GM19238 (cell line): ENCODE results near the gene RNPEP.
"Not testable (repeated sequence)": the region's sequence is repeated elsewhere in the genome, so short reads cannot be mapped to it uniquely, and the experiment has no call there.

ENCODE experiments used
- DNase-seq: peaks from one replicate; pipeline ENCODE4 v3.0.0; 2011; ENCODE audit warnings: low spot score; ENCODE audit not compliant: insufficient read length

The RNPEP gene

GRCh38 chr1:201955729-201956143 lies 26.7 kb upstream of the RNPEP start:
- no peak for DNase-seq

GRCh38 chr1:201958348-201958747 lies 24.1 kb upstream of the RNPEP start:
- DNase-seq, result no peak

- DNase-seq, result not testable (repeated sequence)
Measured at GRCh38 chr1:201962382-201962781, 20.1 kb upstream of the RNPEP start.

- no peak for DNase-seq
Measured at GRCh38 chr1:201964261-201964660, 18.2 kb upstream of the RNPEP start.

- no peak for DNase-seq
Measured at GRCh38 chr1:201966171-201966570, 16.3 kb upstream of the RNPEP start.

- no peak for DNase-seq
Measured at GRCh38 chr1:201968202-201968925, 14.1 kb upstream of the RNPEP start.

- no peak for DNase-seq
Measured at GRCh38 chr1:201970334-201971159, 11.9 kb upstream of the RNPEP start.

GRCh38 chr1:201982082-201982622 lies 296 bp upstream of the RNPEP start:
- DNase-seq, result peak; percentile 83

GRCh38 chr1:201983380-201983805 lies 945 bp downstream of the RNPEP start:
- no peak for DNase-seq

GRCh38 chr1:201984446-201984845 lies 2.0 kb downstream of the RNPEP start:
- no peak for DNase-seq

GRCh38 chr1:201985355-201985754 lies 2.9 kb downstream of the RNPEP start:
- no peak for DNase-seq

- no peak for DNase-seq
Measured at GRCh38 chr1:201988601-201989000, 6.2 kb downstream of the RNPEP start.

- DNase-seq, result no peak
Measured at GRCh38 chr1:201989354-201990128, 7.1 kb downstream of the RNPEP start.

GRCh38 chr1:201990427-201990826 lies 8.0 kb downstream of the RNPEP start:
- DNase-seq, result no peak

- peak; percentile 41 for DNase-seq
Measured at GRCh38 chr1:201999625-202000238, 17.3 kb downstream of the RNPEP start.

- no peak for DNase-seq
Measured at GRCh38 chr1:202002507-202002906, 20.1 kb downstream of the RNPEP start.

GRCh38 chr1:202004711-202005110 lies 22.3 kb downstream of the RNPEP start:
- DNase-seq, result no peak

GRCh38 chr1:202005958-202006357 lies 23.5 kb downstream of the RNPEP start:
- no peak for DNase-seq

- DNase-seq, result no peak
Measured at GRCh38 chr1:202007304-202007703, 24.9 kb downstream of the RNPEP start.

GRCh38 chr1:202007805-202008489 lies 25.5 kb downstream of the RNPEP start:
- no peak for DNase-seq
